DND-41 (cell line): ENCODE results near the gene OLA1.

Experiments used
- ATAC-seq: fragments of 200-7000 bp; cut with Tn5 transposase; 3 replicates; pipeline ENCODE4 v1.9.1; 2021; ENCODE audit warnings: low read depth; ENCODE audit not compliant: insufficient read depth
- DNase-seq: peaks from one replicate; pipeline ENCODE4 v3.0.0-alpha.2; 2020
- H2AFZ ChIP-seq: 2 replicates; pipeline ENCODE4 v1.6.0; 2012; ENCODE audit warnings: low read depth, low read length
- H3K27ac ChIP-seq: 2 replicates; pipeline ENCODE4 v1.5.1; 2012; ENCODE audit warnings: low read length, inconsistent platforms
- H3K27me3 ChIP-seq: fragments of 200-600 bp; sonication (generic); 2 replicates; pipeline ENCODE4 v1.6.0; 2012; ENCODE audit warnings: low read length, mild to moderate bottlenecking, inconsistent platforms; ENCODE audit not compliant: insufficient read depth, poor library complexity
- H3K36me3 ChIP-seq: 2 replicates; pipeline ENCODE4 v1.5.1; 2012; ENCODE audit warnings: low read length, inconsistent platforms; ENCODE audit not compliant: insufficient read depth
- H3K4me1 ChIP-seq: 2 replicates; pipeline ENCODE4 v1.5.1; 2012; ENCODE audit warnings: mild to moderate bottlenecking, low read length; ENCODE audit not compliant: insufficient read depth
- H3K4me2 ChIP-seq: 2 replicates; pipeline ENCODE4 v1.6.0; 2012; ENCODE audit warnings: mild to moderate bottlenecking, moderate library complexity, low read length, inconsistent platforms; ENCODE audit not compliant: insufficient read depth
- H3K4me3 ChIP-seq, 2 experiments: fragments of 200-600 bp in 1 of 2; shearing (Covaris generic) in 1 of 2; 2 replicates each; pipeline ENCODE4 v1.5.1; 2012 to 2016; ENCODE audit warnings: inconsistent platforms in 2 of 2, low read length in 2 of 2, mild to moderate bottlenecking in 2 of 2, low read depth in 1 of 2, moderate library complexity in 1 of 2
- H3K79me2 ChIP-seq: 2 replicates; pipeline ENCODE4 v1.6.0; 2012; ENCODE audit warnings: low read length, inconsistent platforms; ENCODE audit not compliant: insufficient read depth
- H3K9ac ChIP-seq: 2 replicates; pipeline ENCODE4 v1.6.0; 2012; ENCODE audit warnings: low read depth, mild to moderate bottlenecking, inconsistent platforms, low read length, moderate library complexity
- H3K9me3 ChIP-seq: 2 replicates; pipeline ENCODE4 v1.5.1; 2012; ENCODE audit warnings: low read length, moderate library complexity, mild to moderate bottlenecking, inconsistent platforms; ENCODE audit not compliant: insufficient read depth, severe bottlenecking
- H4K20me1 ChIP-seq: 2 replicates; pipeline ENCODE4 v1.6.0; 2012; ENCODE audit warnings: low read length; ENCODE audit not compliant: insufficient read depth
- EZH2 ChIP-seq: IDR thresholded peaks from 3 replicates; pipeline ENCODE4 v1.6.1; 2012; ENCODE audit warnings: borderline replicate concordance, low read depth, mild to moderate bottlenecking, moderate library complexity, low read length, inconsistent platforms; ENCODE audit not compliant: severe bottlenecking
- TF ChIP-seq, protein P1 (sequence below): IDR thresholded peaks from 2 replicates; pipeline ENCODE4 v1.5.1; 2012; ENCODE audit warnings: borderline replicate concordance, low read length, moderate library complexity, mild to moderate bottlenecking; ENCODE audit not compliant: poor library complexity, severe bottlenecking; ENCODE audit errors: extremely low read depth

Gene OLA1

DNA sequence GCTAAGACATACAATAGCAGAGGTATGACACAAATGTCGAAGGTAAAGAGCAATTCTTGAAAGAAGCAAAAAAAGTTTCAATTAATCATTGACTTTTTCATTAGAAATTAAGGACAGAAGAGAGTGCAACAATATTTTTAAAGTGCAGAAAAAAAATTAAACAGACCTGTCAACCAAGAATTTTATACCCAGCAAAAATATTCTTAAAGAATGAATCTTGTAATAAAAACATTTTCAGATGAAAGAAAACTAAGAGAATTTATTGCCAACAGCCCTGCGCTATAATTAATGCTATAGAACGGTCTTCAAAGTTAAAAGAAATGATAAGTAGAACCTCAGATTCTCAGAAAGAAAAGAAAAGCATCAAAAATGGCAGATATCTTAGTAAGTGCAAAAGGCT is 79.0 kb downstream of the OLA1 start:
- peaks cover 27% of the 10 kb centered on the region for H3K36me3 ChIP-seq
- peaks cover 78% of the 10 kb centered on the region for H3K79me2 ChIP-seq
- TF ChIP-seq EZH2 = no peak
- TF ChIP-seq, protein P1, sequence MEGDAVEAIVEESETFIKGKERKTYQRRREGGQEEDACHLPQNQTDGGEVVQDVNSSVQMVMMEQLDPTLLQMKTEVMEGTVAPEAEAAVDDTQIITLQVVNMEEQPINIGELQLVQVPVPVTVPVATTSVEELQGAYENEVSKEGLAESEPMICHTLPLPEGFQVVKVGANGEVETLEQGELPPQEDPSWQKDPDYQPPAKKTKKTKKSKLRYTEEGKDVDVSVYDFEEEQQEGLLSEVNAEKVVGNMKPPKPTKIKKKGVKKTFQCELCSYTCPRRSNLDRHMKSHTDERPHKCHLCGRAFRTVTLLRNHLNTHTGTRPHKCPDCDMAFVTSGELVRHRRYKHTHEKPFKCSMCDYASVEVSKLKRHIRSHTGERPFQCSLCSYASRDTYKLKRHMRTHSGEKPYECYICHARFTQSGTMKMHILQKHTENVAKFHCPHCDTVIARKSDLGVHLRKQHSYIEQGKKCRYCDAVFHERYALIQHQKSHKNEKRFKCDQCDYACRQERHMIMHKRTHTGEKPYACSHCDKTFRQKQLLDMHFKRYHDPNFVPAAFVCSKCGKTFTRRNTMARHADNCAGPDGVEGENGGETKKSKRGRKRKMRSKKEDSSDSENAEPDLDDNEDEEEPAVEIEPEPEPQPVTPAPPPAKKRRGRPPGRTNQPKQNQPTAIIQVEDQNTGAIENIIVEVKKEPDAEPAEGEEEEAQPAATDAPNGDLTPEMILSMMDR = no peak
- peaks cover 28% of the 10 kb centered on the region for H3K9me3 ChIP-seq
- H3K4me3 ChIP-seq = no peak overlapping the region
- DNase-seq (no peak), ATAC-seq (no peak)
- no peaks in the 10 kb centered on the region for H3K27me3 ChIP-seq
- H3K4me2 ChIP-seq = no peak overlapping the region
- H4K20me1 ChIP-seq = no peaks in the 10 kb centered on the region
- peaks cover 13% of the 10 kb centered on the region for H3K4me1 ChIP-seq
- no peak overlapping the region for H3K27ac ChIP-seq
- no peak overlapping the region for H3K9ac ChIP-seq
- H2AFZ ChIP-seq = no peak overlapping the region

DNA sequence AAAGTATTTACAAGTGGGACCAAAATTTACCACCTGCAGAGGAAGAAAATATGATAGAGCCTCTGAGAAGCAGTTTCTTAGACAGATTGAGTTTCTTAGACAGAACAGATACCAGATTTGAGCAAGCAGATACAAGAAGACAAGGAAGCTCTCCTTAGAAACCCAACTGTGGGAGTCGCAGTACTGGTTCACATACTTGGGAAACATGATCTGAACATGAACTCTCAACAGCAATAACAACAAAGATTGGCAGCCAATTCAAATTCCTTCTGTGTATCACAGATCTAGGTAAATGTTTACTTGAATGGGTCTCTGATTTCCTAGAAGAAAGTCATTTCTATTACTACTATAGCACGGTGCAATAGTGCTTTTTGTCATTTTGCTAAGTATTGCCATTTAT is 82.1 kb downstream of the OLA1 start:
- no peak overlapping the region for H3K4me2 ChIP-seq
- H3K27ac ChIP-seq = no peak overlapping the region
- H3K4me3 ChIP-seq = no peak overlapping the region
- H3K9ac ChIP-seq = no peak overlapping the region
- no peak overlapping the region for H2AFZ ChIP-seq
- DNase-seq = no peak
- peaks cover 18% of the 10 kb centered on the region; the same call in 1 of the 2 replicates for H3K36me3 ChIP-seq
- peaks cover 86% of the 10 kb centered on the region for H3K79me2 ChIP-seq
- H3K27me3 ChIP-seq = no peaks in the 10 kb centered on the region
- H3K9me3 ChIP-seq = peaks cover 18% of the 10 kb centered on the region
- ATAC-seq = no peak
- H3K4me1 ChIP-seq = no peaks in the 10 kb centered on the region
- peaks cover 3% of the 10 kb centered on the region; the same call in 1 of the 2 replicates for H4K20me1 ChIP-seq
- TF ChIP-seq EZH2 = no peak
- TF ChIP-seq, protein P1 = no peak

DNA sequence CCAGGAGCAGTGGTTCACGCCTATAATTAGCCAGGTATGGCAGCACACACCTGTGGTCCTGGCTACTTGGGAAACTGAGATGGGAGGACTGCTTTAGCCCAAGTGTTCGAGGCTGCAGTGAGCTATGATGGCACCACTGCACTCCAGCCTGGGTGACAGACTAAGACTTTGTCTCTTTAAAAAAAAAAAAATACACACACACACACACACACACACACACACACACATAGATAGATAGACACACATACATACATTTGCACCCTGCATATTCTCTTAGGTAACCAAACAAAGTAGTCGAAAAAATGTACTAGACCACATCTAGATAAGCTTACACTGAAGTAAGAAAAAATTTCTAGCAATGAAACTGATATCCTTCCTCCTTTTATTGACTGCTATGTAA is 86.8 kb downstream of the OLA1 start:
- Histone ChIP-seq H3K4me3 (no peak overlapping the region), H4K20me1 (peaks cover 9% of the 10 kb centered on the region; the same call in 1 of the 2 replicates)

More for the DNA sequence above, 86.8 kb downstream of the OLA1 start:
- no peak for TF ChIP-seq EZH2
- TF ChIP-seq, protein P1 = no peak
- Histone ChIP-seq H3K9me3 (no peaks in the 10 kb centered on the region), H2AFZ (no peak overlapping the region), H3K79me2 (peaks cover 74% of the 10 kb centered on the region), H3K4me1 (no peaks in the 10 kb centered on the region), H3K4me2 (no peak overlapping the region), H3K9ac (no peak overlapping the region), H3K36me3 (0 out of 2 replicates have a peak, but pooled peaks cover 6% of the 10 kb centered on the region), H3K27ac (no peak overlapping the region), H3K27me3 (no peaks in the 10 kb centered on the region)
- ATAC-seq (no peak), DNase-seq (no peak)
